ENCODE results near the gene APOL4.
"Not testable (repeated sequence)": the region's sequence is repeated elsewhere in the genome, so short reads cannot be mapped to it uniquely, and the experiment has no call there.

APOL4 gene

GRCh38 chr22:36193171-36193570 lies 8.4 kb downstream of the APOL4 start:
- TF ChIP-seq CTCF (conservative IDR thresholded peaks at IDR 0.05; ENCODE audit: low read depth, low read length), result no peak
- H3K4me3 ChIP-seq (ENCODE audit: low read depth, low read length), result no peak overlapping the region
- no peak for DNase-seq (ENCODE audit: low read depth)

GRCh38 chr22:36192542-36192941 lies 9.1 kb downstream of the APOL4 start:
- peak; percentile 36 for DNase-seq (ENCODE audit: low read depth)
- H3K4me3 ChIP-seq (ENCODE audit: low read depth, low read length), result no peak overlapping the region

GRCh38 chr22:36191106-36191836 lies 10.3 kb downstream of the APOL4 start:
- H3K4me3 ChIP-seq (ENCODE audit: low read depth, low read length), result no peak overlapping the region
- no peak for TF ChIP-seq CTCF (conservative IDR thresholded peaks at IDR 0.05; ENCODE audit: low read depth, low read length)
- no peak for DNase-seq (ENCODE audit: low read depth)

More at GRCh38 chr22:36192542-36192941, 9.1 kb downstream of the APOL4 start:
- TF ChIP-seq CTCF (conservative IDR thresholded peaks at IDR 0.05; ENCODE audit: low read depth, low read length), result no peak

GRCh38 chr22:36187862-36188261 lies 13.7 kb downstream of the APOL4 start:
- DNase-seq (ENCODE audit: low read depth); H3K4me3 ChIP-seq (ENCODE audit: low read depth, low read length): not testable (repeated sequence)

- peak; percentile 15 for TF ChIP-seq CTCF (conservative IDR thresholded peaks at IDR 0.05; ENCODE audit: low read depth, low read length)
- DNase-seq (ENCODE audit: low read depth), result no peak
- H3K4me3 ChIP-seq (ENCODE audit: low read depth, low read length), result no peak overlapping the region
Observed at GRCh38 chr22:36185828-36186624, 15.6 kb downstream of the APOL4 start.

- no peak for TF ChIP-seq CTCF (conservative IDR thresholded peaks at IDR 0.05; ENCODE audit: low read depth, low read length)
- no peak overlapping the region for H3K4me3 ChIP-seq (ENCODE audit: low read depth, low read length)
- DNase-seq (ENCODE audit: low read depth), result peak; percentile 63
Observed at GRCh38 chr22:36184433-36185025, 17.1 kb downstream of the APOL4 start.

- no peak for DNase-seq (ENCODE audit: low read depth)
- no peak overlapping the region for H3K4me3 ChIP-seq (ENCODE audit: low read depth, low read length)
- TF ChIP-seq CTCF (conservative IDR thresholded peaks at IDR 0.05; ENCODE audit: low read depth, low read length), result no peak
Observed at GRCh38 chr22:36183446-36183845, 18.2 kb downstream of the APOL4 start.
